HG02973 (cell line): ENCODE measurements around the gene KCTD13.
"Not testable (repeated sequence)": the region's sequence is repeated elsewhere in the genome, so short reads cannot be mapped to it uniquely, and the experiment has no call there.

ENCODE experiments used
- ATAC-seq: cut with Tn5 transposase; IDR thresholded peaks from one replicate; pipeline ENCODE4 v1.9.1; 2021; ENCODE audit warnings: moderate library complexity; ENCODE audit not compliant: unreplicated experiment

KCTD13 gene

GRCh38 chr16:29925781-29926710 lies at the start of gene KCTD13:
Gene KCTD13 (minus strand): TSS chr16:29926226. CDS start chr16:29926033, 193 bp downstream.
- ATAC-seq = peak; percentile 72

GRCh38 chr16:29975134-29975538 lies 49.1 kb upstream of the KCTD13 start:
- no peak for ATAC-seq

GRCh38 chr16:29974291-29975133 lies 48.5 kb upstream of the KCTD13 start:
- no peak for ATAC-seq

- ATAC-seq = peak; percentile 80
Observed at GRCh38 chr16:29973384-29974246, 47.6 kb upstream of the KCTD13 start, which contains the start of gene TAOK2. Gene TAOK2 (plus strand): TSS chr16:29973868. CDS start chr16:29977773, 3,905 bp downstream.

GRCh38 chr16:29972992-29973383 lies 47.0 kb upstream of the KCTD13 start:
- ATAC-seq = no peak

- no peak for ATAC-seq
Observed at GRCh38 chr16:29972500-29972899, 46.5 kb upstream of the KCTD13 start.

GRCh38 chr16:29971304-29971703 lies 45.3 kb upstream of the KCTD13 start:
- ATAC-seq = no peak

- ATAC-seq = no peak
Observed at GRCh38 chr16:29968205-29968604, 42.2 kb upstream of the KCTD13 start.

- no peak for ATAC-seq
Observed at GRCh38 chr16:29963021-29963743, 37.2 kb upstream of the KCTD13 start.

GRCh38 chr16:29962344-29962994 lies 36.4 kb upstream of the KCTD13 start:
- ATAC-seq = no peak

GRCh38 chr16:29961479-29962343 lies 35.7 kb upstream of the KCTD13 start, which contains the start of gene TMEM219:
Gene TMEM219 (plus strand): TSS chr16:29962079. CDS start chr16:29963144, 1,065 bp downstream.
- ATAC-seq = peak; percentile 65

GRCh38 chr16:29961127-29961478 lies 35.1 kb upstream of the KCTD13 start:
- no peak for ATAC-seq

GRCh38 chr16:29959821-29960220 lies 33.8 kb upstream of the KCTD13 start:
- not testable (repeated sequence) for ATAC-seq

GRCh38 chr16:29959293-29959692 lies 33.3 kb upstream of the KCTD13 start:
- ATAC-seq = no peak

GRCh38 chr16:29958756-29959155 lies 32.7 kb upstream of the KCTD13 start:
- no peak for ATAC-seq

- ATAC-seq = no peak
Observed at GRCh38 chr16:29951625-29952365, 25.8 kb upstream of the KCTD13 start.

- ATAC-seq = no peak
Observed at GRCh38 chr16:29950806-29951461, 24.9 kb upstream of the KCTD13 start.
